Transverse colon (tissue), 3 donors: ENCODE data around the gene POC1B.

Experiments used
- CTCF ChIP-seq, 5 experiments: fragments of 200-600 bp in 3 of 5; fragments of 450-650 bp in 2 of 5; sonication (generic) in 3 of 5; IDR thresholded peaks; 1 replicate in 2 of 5; 2 replicates in 3 of 5; pipeline ENCODE4 v1.5.1; 2016 to 2017; ENCODE audit warnings: antibody characterized with exemption in 5 of 5, inconsistent platforms in 3 of 5, mild to moderate bottlenecking in 2 of 5, moderate library complexity in 1 of 5
- EP300 ChIP-seq: sonication (generic); formaldehyde crosslinking; IDR thresholded peaks from one replicate; pipeline ENCODE4 v1.6.1; 2017; ENCODE audit warnings: antibody characterized with exemption, low read depth
- POLR2A ChIP-seq: fragments of 450-650 bp; IDR thresholded peaks from one replicate; pipeline ENCODE4 v1.6.1; 2016; ENCODE audit warnings: antibody characterized with exemption, mild to moderate bottlenecking, moderate library complexity

GRCh38 chr12:89472508-89472907 is 53.3 kb downstream of the POC1B start:
- no peak for TF ChIP-seq EP300
- no peak for TF ChIP-seq CTCF (IDR thresholded peaks at IDR 0.05)
- no peak for TF ChIP-seq POLR2A
